Measurements from ENCODE around the gene CAPZB.

- no peak for TF ChIP-seq POLR2AphosphoS5 (IDR thresholded peaks at IDR 0.05; ENCODE audit: low read depth, low read length)
- TF ChIP-seq SIN3A (IDR thresholded peaks at IDR 0.05; ENCODE audit: borderline replicate concordance, insufficient read depth, low read length), result no peak
Observed at GRCh38 chr1:19507516-19507915, 22.2 kb upstream of the CAPZB start.
